Measurements from ENCODE around the gene SERPINA3.
"Not testable (repeated sequence)": the region's sequence is repeated elsewhere in the genome, so short reads cannot be mapped to it uniquely, and the experiment has no call there.

Gene SERPINA3

DNA sequence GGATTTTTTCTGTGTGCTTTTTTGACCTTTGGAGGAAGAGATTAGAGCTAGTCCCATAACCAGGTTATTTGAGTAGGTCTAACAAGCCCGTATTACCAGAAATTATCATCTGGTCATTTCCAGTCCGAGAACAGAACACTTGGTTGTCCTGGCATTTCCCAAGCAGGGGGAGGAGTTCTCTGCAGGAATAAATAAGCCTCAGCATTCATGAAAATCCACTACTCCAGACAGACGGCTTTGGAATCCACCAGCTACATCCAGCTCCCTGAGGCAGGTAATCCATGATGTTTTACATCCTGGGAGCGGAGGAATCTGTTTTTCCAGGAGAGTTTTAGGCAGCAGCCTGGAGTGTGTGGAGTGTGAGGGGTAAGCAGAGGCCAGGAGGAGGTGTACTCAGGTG lies at the start of gene SERPINA3:
Gene SERPINA3, plus strand, starts transcription at position 218 of the 400 bp plus-strand sequence. CDS start 2,051 bp downstream, outside the sequence.
- no peak for DNase-seq

DNA sequence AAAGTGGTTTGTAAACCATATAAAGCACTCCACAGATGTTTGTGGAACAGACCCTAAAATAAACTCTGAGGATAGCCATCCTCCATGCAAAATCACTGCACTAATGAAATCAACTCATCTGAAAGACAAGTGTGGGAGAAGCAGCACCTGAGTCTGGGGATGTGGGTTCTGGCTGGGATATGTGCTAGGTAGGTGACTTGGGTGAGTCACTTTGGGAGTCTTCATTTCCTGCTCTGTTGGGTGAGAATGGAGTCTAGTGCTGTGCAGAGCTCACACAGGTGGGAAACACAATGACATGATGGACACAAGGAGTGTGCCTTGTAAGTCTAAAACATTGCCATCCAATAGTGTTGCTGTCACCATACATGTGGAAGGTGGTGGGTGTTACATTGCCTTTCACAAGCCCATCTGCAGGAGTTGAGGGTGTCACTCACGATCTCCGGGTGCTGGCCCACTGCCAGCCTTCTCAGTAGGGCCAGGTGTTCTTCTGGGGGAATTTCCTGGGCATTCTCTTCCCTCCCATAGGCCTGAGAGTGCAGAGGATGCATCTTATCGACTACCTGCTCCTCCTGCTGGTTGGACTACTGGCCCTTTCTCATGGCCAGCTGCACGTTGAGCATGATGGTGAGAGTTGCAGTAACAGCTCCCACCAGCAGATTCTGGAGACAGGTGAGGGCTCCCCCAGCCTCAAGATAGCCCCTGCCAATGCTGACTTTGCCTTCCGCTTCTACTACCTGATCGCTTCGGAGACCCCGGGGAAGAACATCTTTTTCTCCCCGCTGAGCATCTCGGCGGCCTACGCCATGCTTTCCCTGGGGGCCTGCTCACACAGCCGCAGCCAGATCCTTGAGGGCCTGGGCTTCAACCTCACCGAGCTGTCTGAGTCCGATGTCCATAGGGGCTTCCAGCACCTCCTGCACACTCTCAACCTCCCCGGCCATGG lies 49.0 kb upstream of the SERPINA3 start:
- DNase-seq = no peak

DNA sequence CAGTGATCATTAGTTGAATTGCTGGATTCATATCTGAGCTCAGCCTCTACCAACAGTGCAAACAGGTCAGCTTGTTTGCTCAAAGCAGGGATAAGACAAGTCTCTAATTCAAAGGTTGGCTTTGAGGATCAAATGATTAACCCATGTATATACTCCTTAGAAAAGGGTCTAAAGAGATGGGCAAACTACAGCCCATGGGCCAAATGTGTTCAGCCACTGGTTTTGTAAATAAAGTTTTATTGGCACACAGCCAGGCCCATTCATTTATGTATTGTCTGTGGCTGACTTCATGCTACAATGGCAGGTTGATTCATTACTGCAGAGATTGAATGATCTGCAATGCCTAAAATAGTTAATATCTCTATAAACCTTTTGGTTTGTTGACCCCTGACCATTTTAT lies 47.8 kb upstream of the SERPINA3 start:
- no peak for DNase-seq

DNA sequence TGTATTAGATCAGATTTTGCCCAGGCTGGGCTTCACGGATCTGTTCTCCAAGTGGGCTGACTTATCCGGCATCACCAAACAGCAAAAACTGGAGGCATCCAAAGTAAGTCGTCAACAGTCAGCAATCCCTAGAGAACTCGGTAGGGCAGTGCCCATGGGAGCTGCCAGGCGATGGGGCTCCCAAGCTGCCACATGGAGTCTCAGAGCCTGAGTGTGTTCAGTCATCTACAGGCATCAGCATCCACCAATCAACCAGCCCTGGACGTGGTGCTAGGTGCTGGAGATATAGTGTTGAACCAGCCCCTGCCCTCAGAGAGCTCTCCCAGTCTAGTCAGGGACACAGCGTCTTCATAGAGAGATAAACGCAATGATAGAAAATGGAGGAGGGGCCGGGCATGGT lies 44.0 kb upstream of the SERPINA3 start:
- no peak for DNase-seq

DNA sequence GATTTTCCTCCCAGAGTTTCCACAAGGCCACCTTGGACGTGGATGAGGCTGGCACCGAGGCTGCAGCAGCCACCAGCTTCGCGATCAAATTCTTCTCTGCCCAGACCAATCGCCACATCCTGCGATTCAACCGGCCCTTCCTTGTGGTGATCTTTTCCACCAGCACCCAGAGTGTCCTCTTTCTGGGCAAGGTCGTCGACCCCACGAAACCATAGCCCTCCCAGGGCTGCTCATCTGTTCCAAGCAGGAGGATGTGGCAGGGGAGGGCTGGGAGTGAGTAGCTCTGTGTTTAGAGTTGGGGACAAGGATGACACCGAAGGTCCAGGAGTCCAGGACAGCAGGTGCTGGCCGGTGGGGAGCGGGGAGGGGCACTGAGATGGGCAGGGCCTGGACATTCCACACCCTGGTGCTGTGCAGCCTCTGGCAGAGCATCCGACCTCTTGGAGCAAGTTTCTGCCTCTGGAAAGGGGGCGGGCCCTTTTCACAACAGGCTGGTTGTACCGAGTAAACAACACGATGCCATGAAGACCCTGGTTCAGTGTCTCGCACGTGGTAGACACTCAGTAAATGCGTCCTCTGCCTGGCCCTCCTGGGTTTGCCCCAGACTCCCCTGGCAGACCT lies 42.7 kb upstream of the SERPINA3 start:
- DNase-seq = no peak

DNA sequence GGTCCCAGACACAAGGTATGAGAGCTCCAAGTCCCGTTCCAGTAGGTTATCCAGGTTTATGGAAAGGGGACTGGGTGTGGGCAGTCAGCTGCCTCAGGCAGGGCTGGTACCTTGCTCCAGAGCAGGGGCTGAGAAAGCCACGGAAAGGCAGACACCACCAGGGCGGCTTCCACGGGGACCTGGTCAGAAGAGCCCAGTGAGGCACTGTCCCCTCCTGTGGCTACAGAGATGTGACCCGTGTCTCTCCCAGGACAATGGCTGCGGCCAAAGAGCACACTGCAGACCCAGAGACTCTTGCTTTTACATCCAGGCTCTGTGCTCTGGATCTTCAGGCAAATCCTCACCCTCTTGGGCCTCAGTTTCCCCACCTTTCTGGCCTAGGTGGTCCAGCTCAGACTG lies 42.2 kb upstream of the SERPINA3 start:
- DNase-seq = no peak

DNA sequence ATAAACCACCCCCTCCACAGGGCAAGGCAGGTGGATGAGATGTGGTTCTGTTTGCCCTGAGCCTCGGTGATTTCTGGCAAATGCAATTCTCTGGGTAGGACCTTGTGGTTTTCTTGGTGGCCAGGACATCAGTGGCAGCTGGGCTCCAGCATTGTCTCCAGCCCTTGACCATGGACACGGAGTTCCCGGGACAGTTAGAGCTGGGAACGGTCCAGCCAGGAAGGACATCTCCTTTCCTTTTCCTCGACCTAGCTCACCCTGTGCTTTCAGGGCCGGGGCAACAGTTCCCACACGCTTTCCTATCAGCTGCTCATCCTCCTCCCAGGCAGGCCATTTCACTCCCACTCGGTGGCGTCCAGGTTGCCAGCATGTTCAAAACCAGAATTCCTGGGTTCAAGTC lies 41.8 kb upstream of the SERPINA3 start:
- DNase-seq = no peak

DNA sequence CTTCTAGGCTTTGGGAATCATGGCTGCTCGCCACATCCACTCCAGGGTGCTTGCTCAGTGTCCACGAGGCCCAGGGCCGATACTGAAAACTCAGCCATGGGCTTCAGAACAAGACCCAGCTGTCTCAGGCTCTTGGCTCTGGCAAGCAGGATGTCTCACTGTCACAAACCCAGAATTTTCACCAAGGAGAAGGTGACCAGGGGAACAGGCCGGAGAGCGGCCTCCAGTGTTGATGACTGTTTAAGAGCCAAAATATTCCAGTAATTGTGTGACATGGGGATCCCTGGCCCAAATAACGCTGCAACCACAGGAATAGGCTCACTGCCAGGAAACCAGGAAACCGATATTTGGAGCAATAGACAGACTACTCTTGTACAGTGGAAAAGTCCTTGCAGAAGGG lies 40.8 kb upstream of the SERPINA3 start:
- no peak for DNase-seq

DNA sequence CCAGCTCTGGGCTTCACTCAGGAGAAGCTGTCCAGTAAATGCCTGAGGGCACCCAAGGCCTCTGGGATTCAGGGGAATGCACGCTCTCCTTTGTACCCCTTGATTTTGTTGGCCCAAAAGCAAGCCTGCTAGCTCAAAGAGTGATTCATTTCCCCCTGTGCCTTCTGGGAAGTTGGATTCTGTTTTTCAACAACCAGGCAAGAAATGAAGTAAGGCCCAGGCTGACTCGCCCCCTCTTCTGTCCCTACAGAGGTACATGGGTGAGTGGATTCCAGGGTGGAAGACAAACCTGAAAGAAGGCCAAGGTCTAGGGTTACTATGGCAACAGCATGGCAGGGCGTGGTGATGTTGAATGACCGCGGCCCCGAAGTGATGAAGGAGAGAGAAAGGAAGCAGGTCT lies 40.2 kb upstream of the SERPINA3 start:
- no peak for DNase-seq

DNA sequence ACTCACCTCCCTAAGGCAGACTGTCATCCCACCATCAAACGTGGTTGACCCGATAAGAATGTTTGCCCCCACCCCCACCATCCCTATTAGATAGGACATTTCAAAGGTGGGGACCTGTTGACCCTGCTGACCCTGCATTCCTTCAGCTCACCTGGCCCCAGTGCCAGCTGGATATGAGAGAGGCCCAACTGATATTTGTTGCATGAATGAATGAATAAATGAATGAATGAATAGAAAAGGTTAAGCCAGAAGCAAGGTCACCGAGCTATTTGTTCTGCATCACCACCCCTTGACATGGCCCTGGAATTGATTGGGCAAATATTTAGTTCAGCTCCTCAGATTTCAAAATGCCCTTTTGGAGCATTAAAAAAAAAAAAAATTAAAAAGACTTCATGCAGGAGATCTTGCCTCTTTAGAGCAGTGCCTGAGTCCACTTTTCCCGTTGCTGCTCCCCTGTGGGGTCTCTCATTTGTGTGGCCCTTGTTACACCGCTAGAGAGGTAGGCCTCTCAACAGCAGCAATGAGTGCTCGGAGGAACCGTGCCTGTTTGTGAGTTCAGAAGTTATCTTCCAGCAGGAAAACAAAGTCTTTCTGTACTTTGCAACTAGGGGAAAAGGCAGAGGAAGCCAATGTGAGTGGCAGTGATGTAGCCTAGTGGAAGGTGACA lies 39.4 kb upstream of the SERPINA3 start:
- no peak for DNase-seq

DNA sequence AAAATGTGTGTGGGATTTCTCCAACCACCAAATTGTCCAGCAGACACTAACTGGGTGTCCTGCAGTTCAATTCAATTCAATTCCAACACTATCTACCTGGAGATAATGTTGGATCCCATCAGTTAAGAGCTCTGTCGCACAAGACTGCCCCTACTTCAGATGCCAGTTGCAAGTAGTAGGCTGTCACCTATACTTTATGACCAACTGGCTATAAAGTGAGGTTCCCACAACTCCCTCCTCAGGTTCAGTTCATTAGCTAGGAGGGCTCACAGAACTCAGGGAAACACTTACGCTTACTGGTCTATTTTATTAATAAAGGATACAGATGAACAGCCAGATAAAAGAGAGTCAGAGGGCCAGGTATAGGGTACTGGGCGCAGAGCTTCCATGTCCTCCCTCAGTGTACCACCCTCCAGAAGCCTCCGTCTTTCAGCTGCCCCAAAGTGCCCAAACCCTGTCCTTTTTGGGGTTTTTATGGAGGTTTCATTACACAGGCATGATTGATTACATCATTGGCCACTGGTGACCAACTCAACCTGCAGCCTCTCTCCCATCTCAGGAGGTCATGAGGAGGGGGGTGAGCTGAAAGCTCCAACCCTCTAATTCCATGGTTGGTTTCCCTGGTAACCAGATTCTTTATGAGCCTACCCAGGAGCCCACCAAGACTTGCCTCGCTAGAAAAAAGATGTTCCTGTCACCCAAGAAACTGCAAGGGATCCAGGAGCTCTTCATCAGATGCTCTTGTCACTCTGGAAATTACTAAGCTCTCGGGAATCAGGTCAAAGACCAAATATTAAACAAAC lies 38.5 kb upstream of the SERPINA3 start:
- DNase-seq = no peak

DNA sequence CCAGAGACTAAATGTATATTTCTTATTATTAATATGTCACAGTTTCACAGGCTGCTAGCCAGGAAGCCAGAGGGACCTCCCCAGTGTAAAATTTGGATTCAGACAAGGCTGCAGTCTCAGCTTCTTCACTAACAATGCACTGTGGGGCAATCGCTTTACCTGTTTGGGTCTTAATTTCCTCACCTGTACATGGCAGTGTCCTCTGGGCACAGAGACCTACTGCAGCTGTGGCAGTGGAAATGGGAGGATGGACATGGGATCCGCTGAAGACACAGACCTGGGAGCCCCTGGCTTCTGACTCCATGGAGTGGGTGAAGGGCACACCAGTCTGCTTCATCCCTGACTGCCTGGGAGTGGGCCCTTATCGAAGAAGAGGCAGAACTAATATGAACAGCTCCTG lies 37.9 kb upstream of the SERPINA3 start:
- DNase-seq = no peak

DNA sequence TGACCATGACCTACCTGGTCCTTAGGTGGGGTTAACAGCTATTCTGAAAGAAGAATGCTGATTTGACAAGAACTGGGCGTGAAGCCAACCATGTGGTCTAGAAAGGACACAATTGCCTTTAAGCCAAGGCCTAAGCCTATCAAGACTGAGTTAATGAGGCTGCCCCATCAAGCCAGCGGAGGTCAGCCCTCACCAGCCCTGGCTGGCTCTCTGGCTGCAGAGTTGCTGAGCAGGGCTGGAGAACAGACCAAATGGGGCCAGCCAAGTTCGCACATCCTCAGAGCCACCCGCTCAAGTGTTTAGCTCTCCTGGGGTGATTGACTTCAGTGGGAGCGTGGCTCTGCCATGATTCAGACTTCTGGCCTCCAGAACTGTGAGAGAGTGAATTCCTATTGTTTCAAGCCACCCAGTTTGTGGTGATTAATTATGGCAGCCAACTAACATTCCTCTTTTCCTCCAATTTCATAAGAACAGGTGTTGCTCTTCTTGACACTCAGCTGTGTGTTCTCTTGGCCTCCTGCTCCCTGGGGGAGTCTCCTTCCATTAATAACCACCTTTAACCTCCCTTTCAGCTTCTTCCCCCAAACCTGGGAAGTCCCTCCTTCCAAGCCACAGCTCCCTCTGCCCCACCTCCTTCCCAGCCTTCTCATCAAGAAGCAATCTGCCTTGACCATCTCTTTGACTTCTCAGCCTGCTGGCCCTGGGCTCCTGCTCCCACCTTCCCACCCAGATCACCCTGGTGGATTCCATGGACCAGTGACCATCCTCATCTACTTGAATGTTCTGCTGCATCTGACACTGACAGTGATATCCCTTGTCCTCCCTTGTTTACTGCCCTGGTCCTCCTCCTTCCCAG lies 36.2 kb upstream of the SERPINA3 start:
- DNase-seq = no peak

DNA sequence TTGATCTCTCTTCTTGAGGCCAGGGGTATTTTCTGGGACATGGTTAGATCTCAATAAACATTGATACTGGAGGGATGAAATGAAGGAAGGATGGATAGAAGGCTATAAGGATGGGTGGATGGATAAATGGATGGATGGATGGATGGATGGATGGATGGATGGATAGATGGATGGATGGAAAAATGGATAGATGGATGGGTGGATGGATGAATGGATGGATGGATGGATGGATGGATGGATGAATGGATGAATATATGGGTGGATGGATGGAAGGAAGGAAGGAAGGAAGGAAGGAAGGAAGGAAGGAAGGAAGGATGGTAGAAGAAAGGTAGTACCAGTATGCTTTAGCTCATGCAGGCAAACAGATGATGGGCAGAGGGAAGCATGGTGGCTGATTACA lies 34.7 kb upstream of the SERPINA3 start:
- not testable (repeated sequence) for DNase-seq

DNA sequence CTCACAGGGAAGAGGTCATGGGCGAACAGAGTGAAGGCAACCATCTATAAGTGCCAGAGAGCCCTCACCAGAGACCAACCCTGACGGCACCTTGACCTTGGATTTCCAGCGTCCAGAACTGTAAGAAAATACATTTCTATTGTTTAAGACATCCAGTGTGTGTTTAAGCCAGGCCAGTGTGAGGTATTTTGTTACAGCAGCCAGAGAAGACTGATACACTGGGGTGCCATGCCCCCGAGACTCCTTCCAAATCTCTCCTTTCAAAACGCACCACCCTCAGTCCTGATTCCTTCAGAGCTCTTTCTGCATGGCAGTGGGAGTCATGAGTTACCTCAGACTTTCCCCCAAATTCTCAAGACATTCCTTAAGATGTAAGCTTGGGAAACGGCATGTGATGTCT lies 33.5 kb upstream of the SERPINA3 start:
- no peak for DNase-seq

DNA sequence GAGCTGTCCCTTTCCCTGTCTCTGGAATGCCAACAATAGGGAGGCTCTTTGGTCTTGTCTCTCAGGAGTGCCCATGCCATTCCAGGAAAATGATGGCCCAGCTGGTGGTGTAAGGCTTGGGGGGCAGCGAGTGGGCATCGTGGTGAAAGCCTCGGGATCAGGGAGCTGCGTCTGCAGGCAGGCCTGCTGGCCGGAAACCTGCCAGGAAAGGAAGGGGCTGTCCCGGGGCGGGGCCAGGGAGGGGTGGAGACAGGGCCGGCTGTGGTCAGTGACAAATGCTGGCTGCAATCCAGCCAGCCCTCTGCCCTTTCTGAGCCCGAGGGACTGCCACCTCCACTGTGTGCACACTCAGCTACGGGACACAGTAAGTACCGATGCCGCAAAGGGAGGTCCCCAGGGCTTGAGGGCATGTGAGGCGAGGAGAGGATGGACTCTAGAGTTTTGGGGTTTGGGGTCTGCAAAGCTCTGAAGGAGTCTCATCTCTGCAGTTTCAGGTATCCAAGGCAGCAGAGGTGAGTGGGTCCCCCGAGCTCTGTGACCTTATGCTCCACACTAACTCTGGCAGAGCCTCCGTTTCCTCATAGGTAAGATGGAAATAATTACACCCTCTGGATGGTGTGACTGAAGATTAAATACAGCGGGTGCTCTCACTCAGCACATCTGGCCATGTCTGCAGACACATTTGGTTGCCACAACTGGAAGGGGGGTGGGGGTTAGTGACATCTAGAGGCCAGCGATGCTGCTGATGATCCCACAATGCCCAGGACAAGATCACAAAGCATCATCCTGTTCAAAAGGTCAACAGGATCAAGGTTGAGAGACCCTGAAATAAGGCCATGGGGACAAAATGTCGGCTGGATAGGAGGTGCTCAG lies 30.8 kb upstream of the SERPINA3 start, which contains the start of gene SERPINA5:
Gene SERPINA5, plus strand, starts transcription at position 300 of the 873 bp plus-strand sequence. CDS start 5,937 bp downstream, outside the sequence.
- no peak for DNase-seq

DNA sequence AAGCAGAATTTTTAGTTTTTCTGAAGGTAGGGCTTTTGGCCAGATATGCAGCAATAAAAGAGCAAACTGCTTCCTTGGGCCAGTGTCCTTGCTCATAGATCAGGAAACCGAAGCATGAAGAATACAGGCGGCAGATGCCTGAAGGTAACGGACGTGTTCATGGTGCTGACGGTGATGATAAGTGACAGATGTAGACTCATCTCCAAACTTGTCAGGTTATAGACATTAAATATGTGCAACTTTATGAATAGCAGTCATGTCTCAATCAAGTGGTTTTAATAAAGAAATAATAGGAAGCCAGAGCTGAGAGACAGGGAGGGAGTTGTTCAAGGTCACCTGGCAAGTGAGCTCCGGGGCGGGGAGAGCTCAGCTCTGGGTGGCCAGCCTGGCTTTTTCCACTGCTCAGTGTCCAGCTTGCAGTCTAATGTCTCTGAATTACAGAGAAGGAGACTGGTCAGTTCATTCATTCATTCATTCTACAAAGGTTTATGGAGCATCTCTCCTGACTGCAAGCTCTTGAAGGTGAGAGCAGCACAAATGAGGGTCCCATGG lies 29.9 kb upstream of the SERPINA3 start:
- DNase-seq = no peak

DNA sequence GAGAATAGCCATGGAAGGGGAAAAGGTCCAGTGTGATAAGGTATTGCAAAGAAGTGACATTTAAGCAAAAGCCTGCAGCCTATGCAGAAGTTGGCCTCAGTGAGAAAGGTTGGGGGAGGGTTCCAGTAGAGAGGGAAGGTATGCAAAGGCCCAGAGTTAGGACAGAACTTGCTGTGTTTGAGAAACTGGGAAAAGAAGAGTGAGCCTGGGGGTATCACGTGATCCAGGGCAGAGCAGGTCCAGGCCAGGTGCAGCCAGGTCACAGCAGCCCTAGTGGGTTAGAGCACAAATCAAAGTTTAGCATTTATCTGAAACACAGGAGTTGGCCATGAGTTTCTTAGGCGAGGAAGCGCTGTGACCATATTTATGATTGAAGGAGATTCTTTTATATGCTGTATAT lies 29.3 kb upstream of the SERPINA3 start:
- DNase-seq = no peak

DNA sequence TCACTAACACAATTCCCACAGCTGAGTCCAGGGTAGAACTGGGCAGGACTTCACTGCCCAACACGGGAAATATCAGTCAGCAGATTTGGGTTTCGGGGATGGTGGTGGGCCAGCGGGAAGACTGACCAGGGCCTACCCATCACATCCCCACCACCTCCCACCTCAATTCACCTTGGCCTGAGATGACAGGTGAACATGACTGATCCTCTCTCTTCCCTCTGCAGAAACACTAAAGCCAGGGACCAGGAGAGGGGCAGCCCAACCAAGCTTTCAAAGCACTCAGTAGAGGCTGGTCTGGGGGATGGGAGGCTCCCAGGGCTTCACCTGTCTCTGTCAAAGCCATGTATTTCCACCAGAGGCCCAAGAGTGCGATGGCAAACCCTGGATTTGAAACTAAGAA lies 28.6 kb upstream of the SERPINA3 start:
- DNase-seq = no peak

DNA sequence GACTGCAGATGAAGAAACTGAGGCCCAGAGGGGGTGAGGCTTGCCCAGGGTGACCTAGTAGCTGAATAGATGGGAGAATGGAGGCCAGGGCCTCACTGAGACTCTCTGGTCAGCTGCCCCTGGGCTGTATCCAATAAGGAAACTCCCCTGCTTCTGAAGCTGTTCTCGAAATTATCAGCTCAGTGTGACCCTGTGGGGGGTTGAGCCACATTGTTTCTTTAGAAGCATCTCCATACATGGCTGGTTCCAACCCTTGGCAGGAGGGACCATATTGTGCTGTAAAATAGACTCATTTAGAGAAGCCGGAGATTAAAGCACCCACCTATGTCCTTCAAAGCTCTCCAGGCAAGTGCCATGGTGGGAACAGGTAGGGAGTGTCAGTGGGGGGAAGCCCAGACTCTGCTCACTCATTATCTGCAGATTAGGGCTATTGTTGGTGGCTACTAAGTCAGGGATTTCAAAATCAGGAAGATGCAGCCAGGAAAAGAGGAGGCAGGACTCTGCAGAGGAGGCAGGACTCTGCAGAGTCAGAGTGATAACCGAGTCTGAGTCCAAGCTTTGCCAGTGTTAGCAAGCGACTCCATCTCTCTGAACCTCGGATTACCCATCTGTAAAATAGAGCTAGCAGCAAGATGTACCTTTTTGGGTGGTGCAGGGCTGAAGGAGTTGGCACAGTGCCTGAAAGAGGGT lies 27.5 kb upstream of the SERPINA3 start:
- DNase-seq = no peak
